Measurements from ENCODE around the gene UNC119B. TPM values are rescaled to one million over a fixed set of nuclear protein-coding genes. Genes with fewer than 3 reads are reported as not detected.

The UNC119B gene
- total RNA-seq, 4 donors from 2014 or later, result 4.7 to 8.7 (median 7.8) TPM

DNA sequence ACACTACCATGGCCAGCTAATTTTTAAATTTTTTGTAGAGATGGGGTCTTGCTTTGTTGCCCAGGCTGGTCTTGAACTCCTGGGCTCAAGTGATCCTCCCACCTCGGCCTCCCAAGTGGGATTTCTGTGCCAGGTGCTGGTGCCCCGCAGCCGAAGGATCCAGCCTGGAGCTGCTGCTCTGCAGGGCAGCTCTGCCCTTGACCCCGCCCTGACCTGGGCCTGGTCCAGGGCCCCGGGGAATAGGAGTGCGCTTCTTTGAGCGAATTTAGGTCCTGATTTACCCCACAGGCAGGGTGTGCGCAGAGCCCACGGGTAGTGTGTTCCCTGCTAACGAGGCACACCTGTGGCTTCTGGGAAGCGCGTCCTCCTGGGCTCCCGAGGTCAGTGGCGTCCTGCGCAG is 30.6 kb downstream of the UNC119B start:
- Histone ChIP-seq H3K27me3 (no peaks in the 10 kb centered on the region), H3K4me1 (peaks cover 0 to 8% of the 10 kb centered on the region in 2 donors), H3K36me3 (peaks cover 0 to 9% of the 10 kb centered on the region in 2 donors), H3K9me3 (no peaks in the 10 kb centered on the region), H3K4me3 (no peak overlapping the region), H3K27ac (peak overlapping the region in 2 of 4 donors; percentile 78 to 83)
- TF ChIP-seq, protein P1, sequence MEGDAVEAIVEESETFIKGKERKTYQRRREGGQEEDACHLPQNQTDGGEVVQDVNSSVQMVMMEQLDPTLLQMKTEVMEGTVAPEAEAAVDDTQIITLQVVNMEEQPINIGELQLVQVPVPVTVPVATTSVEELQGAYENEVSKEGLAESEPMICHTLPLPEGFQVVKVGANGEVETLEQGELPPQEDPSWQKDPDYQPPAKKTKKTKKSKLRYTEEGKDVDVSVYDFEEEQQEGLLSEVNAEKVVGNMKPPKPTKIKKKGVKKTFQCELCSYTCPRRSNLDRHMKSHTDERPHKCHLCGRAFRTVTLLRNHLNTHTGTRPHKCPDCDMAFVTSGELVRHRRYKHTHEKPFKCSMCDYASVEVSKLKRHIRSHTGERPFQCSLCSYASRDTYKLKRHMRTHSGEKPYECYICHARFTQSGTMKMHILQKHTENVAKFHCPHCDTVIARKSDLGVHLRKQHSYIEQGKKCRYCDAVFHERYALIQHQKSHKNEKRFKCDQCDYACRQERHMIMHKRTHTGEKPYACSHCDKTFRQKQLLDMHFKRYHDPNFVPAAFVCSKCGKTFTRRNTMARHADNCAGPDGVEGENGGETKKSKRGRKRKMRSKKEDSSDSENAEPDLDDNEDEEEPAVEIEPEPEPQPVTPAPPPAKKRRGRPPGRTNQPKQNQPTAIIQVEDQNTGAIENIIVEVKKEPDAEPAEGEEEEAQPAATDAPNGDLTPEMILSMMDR (IDR thresholded peaks at IDR 0.05 in 4 of 5, conservative IDR thresholded peaks at IDR 0.05 in 1 of 5), result no peak
- no peak for TF ChIP-seq POLR2A (IDR thresholded peaks at IDR 0.05)
- ATAC-seq (no peak), DNase-seq (no peak)
- in situ Hi-C loops (cut with MboI; ENCODE audit: low sequenced_read_pairs in 4 of 4), result no loop called here
- intact Hi-C loops (cut with DNase I; ENCODE audit: low total_unique reads), result no loop called here

GRCh38 chr12:120741476-120742421 is 31.5 kb downstream of the UNC119B start:
- Histone ChIP-seq H3K27me3 (no peaks in the 10 kb centered on the region), H3K9me3 (no peaks in the 10 kb centered on the region), H3K4me3 (no peak overlapping the region), H3K4me1 (peaks cover 0 to 8% of the 10 kb centered on the region in 2 donors), H3K36me3 (peaks cover 0 to 9% of the 10 kb centered on the region in 2 donors), H3K27ac (peak overlapping the region; percentile 26 to 83 (median 74))
- in situ Hi-C loops (cut with MboI; ENCODE audit: low sequenced_read_pairs in 4 of 4) (no loop called here), intact Hi-C loops (cut with DNase I; ENCODE audit: low total_unique reads) (no loop called here)
- DNase-seq, result peak; percentile 58 to 89
- no peak for TF ChIP-seq POLR2A (IDR thresholded peaks at IDR 0.05)
- TF ChIP-seq, protein P1 (IDR thresholded peaks at IDR 0.05 in 4 of 5, conservative IDR thresholded peaks at IDR 0.05 in 1 of 5), result no peak
- peak; percentile 79 to 93 for ATAC-seq

- Histone ChIP-seq H3K27ac (no peak overlapping the region), H3K4me3 (no peak overlapping the region), H3K27me3 (no peaks in the 10 kb centered on the region), H3K4me1 (peaks cover 0 to 8% of the 10 kb centered on the region in 2 donors), H3K36me3 (no peaks in the 10 kb centered on the region), H3K9me3 (no peaks in the 10 kb centered on the region)
- in situ Hi-C loops (cut with MboI; ENCODE audit: low sequenced_read_pairs in 4 of 4), result no loop called here
- ATAC-seq, result no peak
- intact Hi-C loops (cut with DNase I; ENCODE audit: low total_unique reads), result no loop called here
- TF ChIP-seq, protein P1 (IDR thresholded peaks at IDR 0.05 in 4 of 5, conservative IDR thresholded peaks at IDR 0.05 in 1 of 5), result no peak
- no peak for TF ChIP-seq POLR2A (IDR thresholded peaks at IDR 0.05)
- no peak for DNase-seq
Measured at GRCh38 chr12:120744922-120745493, 34.8 kb downstream of the UNC119B start.

DNA sequence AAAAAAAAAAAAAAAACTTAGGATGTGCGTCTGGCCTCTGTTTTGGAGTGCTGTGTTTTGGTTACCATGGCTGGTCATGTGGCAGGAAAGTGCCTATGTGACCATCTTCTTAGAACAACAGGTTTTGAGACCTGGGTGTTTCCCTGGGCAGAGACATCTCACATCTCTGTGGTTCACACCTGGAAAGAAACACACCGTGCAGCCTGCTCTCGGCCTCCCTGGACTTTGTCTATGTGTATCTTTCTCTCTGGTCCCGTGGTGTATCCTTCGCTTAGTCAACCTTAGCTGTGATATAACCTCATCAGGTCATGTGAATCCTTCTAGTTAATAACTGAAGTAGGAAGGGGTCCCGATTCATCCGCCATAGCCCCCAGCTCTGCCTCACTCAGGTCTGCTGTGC is 38.0 kb downstream of the UNC119B start:
- no peak for ATAC-seq
- DNase-seq, result no peak
- H3K36me3 ChIP-seq, result no peaks in the 10 kb centered on the region

More for the DNA sequence above, 38.0 kb downstream of the UNC119B start:
- Histone ChIP-seq H3K4me1 (peaks cover 0 to 5% of the 10 kb centered on the region in 2 donors), H3K9me3 (no peaks in the 10 kb centered on the region), H3K27me3 (no peaks in the 10 kb centered on the region), H3K4me3 (no peak overlapping the region), H3K27ac (no peak overlapping the region)
- TF ChIP-seq, protein P1 (IDR thresholded peaks at IDR 0.05 in 4 of 5, conservative IDR thresholded peaks at IDR 0.05 in 1 of 5), result no peak
- no peak for TF ChIP-seq POLR2A (IDR thresholded peaks at IDR 0.05)
- intact Hi-C loops (cut with DNase I; ENCODE audit: low total_unique reads), result no loop called here
- in situ Hi-C loops (cut with MboI; ENCODE audit: low sequenced_read_pairs in 4 of 4), result no loop called here
